NCI-H187 treated with DMSO at 0.1 percent for 48 hours (cell line): ENCODE results near the gene CHTOP.
"Not testable (repeated sequence)": the region's sequence is repeated elsewhere in the genome, so short reads cannot be mapped to it uniquely, and the experiment has no call there.

Experiments
- DNase-seq: peaks from one replicate; lab custom pipeline; 2025; lab: John Stamatoyannopoulos, UW

CHTOP gene

DNA sequence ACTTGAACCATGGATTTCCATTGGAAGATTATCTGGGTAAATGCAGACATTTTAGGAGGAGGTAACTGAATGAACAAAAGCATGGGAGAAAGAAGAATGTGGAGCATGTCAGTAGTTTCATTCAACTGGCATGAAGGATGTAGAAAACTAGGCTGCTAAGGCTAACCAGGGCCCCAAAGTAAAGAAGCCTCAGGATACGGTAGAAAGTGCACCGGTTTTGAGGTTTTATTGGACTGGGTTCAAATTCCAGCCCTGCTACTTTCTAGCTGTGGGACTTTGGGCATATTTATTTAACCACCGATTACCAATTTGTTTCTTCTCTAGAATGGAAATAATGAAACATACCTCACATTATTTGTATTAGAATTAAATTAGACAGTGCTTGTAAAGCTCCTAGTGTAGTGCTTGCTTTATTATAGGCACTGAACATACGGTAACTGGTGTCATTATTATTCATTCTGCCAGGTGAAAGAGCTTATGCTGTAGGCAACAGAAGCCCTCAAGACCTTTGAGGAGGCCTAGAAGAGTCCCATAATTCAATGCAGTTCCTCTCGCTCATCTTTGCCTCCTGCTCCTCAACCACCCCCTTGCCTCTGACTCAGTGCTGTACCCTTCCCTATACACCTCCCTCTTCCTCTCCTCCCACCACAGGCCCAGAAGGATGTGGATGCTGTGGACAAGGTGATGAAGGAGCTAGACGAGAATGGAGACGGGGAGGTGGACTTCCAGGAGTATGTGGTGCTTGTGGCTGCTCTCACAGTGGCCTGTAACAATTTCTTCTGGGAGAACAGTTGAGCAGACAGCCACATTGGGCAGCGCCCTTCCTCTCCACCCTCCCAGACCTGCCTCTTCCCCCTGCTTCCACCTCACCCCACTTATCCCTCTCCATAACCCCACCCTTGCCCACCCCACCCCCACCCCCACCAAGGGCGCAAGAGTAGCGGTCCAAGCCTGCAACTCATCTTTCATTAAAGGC is 2.5 kb upstream of the CHTOP start:
- no peak for DNase-seq

DNA sequence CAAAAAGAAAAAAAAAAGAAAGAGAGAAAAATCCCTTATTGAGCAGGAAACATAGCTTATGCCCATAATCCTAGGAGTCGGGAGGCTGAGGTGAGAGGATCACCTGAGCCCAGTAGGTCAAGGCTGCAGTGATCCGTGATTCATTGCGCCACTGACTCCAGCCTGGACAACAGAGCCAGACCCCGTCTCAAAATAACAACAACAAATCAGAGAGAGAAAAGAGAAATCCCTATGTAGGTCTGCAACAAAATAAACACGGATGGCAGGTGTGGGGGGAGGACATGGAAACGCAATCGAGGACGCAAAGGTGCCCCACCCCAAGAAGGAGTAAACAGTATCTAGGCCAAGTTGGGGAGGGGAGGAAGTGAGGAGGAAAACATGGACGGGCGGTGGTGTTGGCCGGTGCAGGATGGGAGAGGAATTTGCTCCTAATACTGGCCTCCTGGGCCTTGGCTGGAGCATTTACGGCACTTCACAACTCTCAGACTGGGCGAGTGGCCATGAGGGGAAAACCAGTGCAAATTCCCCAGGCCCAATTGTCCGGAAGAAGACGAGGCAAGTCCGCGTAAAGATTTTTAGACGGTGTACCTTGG is 609 bp upstream of the CHTOP start:
- no peak for DNase-seq

DNA sequence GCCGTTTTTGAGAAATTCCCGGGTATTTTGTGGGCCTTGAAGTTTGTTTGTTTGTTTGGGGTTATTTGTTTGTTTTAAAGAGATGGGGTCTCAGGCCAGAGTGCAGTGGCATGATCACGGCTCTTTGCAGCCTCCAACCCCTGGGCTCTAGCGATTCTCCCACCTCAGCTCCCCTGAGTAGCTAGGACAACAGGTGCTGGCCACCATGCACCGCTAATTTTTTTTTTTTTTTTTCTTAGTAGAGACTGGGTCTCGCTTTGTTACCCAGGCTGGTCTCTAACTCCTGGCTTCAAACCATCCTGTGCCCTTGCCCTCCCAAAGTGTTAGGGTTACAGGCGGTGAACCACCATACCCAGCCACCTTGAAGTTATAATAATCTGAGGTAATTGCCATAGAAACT is 2.0 kb downstream of the CHTOP start:
- no peak for DNase-seq

DNA sequence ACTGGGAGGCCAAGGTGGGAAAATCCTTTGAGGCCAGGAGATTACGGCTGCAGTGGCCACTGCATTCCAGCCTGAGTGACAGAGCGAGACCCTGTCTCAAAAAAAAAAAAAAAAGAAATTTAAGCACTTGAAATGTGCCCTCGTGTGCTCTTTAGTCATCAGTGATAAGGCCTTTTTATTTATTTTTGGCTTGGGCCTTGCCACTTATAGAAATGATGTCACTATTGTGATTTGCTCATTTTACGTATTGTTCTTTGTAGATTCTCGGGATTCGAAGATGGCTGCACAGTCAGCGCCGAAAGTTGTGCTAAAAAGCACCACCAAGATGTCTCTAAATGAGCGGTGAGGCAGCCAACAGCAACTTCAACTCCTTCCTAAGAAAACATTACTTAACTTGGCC is 2.4 kb downstream of the CHTOP start:
- no peak for DNase-seq

DNA sequence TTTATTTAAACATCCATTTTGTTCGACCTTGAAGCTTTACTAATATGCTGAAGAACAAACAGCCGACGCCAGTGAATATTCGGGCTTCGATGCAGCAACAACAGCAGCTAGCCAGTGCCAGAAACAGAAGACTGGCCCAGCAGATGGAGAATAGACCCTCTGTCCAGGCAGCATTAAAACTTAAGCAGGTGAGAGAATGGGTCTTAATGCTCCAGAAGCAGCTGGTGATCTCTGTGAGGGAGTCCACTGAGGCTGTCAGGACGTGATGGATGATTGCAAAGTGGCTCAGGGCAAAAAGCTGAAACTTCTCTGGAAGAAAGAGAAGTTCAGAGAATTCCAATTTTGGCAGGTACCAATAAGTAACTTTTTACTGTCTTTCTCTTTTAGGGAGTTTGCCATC is 4.4 kb downstream of the CHTOP start:
- no peak for DNase-seq

DNA sequence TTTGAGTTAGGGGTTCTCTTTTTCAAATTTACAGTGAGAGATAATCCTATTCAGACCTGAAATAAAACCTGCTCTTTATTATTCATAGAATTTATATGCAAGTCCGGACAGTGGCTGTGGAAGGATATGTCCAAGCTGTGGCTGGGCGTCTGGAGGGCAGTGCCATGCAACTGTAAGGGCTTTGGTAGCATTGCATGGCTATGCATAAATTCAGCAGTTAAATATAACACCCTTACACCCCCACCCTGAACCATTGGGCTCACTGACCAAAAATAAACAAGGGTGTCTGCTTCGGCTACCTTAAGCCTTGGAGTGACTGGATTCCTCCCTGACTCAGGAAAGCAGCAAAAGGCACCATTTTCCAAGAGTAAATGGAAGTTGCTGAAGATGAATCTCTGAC is 5.4 kb downstream of the CHTOP start:
- DNase-seq = no peak

DNA sequence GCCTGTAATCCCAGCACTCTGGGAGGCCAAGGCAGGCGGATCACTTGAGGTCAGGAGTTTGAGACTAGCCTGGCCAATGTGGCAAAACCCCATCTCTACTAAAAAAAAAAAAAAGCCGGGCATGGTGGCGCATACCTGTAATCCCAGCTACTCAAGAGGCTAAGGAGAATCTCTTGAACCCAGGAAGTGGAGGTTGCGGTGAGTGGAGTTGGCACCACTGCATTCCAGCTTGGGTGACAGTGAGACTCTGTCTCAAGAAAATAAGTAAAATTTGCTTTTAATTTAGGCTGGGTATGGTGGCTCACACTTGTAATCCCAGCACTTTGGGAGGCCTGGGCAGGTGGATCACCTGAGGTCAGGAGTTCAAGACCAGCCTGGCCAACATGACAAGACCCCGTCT is 6.3 kb downstream of the CHTOP start:
- DNase-seq = not testable (repeated sequence)

DNA sequence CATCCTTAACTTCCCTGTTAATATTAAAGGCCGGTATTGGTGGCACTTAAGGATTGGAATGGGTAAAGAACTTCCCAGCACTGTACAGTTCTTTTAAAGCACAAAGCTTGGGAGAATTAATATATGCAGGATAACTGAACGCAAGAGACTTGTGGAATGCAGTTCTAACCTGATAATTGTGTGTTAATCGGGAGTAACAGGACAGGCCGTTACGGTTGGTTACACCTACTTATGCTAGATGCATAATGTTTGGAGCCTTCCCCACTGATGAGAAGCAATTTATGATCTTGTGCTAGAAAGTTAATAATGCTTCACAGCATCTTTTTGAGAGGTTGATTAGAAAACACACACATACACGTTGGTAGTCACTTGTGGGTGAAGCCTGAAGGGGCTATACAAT is 7.0 kb downstream of the CHTOP start:
- no peak for DNase-seq

DNA sequence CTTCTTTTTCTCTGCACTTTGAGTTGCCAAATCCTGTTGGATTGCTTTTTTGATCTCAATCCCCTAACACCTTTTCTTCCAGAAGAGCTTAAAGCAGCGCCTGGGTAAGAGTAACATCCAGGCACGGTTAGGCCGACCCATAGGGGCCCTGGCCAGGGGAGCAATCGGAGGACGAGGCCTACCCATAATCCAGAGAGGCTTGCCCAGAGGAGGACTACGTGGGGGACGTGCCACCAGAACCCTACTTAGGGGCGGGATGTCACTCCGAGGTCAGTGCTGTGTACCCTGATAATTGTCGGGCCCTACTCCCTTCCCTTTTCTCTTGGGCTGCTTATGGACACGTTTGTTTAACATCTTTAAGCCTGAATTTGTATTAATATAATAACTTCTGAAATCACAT is 8.3 kb downstream of the CHTOP start:
- DNase-seq = no peak

DNA sequence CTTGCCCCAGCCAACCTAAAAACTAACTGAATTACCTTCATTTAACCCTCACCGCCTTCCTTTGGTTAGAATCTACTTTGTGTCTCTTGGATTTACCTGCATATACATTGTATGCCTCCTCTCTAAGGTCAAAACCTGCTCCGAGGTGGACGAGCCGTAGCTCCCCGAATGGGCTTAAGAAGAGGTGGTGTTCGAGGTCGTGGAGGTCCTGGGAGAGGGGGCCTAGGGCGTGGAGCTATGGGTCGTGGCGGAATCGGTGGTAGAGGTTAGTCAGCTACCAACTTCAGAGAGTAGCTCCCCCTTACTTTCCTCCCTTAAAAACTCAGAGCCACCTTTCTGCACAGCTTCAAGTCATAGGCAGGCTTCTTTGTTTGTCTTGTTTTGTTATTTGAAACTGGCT is 9.2 kb downstream of the CHTOP start:
- DNase-seq = no peak

DNA sequence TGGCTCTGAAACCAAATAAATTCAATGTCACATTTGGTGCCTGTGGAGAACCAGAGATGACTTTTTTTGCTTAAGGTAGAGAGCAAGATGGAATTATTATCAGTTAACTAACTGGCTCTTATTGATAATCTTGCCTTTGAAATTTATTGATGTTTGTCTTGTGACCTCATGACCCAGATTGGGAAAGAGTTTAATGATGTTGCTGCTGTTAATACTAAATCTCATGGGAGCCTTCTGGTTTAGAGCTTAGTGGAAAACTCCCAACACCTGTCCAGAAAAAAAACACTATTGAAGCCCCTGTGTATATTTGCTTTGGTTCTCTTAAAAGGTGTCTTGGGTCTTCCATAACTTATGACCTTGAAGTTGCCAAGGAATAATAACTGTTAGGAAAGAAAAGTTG is 9.9 kb downstream of the CHTOP start:
- no peak for DNase-seq

DNA sequence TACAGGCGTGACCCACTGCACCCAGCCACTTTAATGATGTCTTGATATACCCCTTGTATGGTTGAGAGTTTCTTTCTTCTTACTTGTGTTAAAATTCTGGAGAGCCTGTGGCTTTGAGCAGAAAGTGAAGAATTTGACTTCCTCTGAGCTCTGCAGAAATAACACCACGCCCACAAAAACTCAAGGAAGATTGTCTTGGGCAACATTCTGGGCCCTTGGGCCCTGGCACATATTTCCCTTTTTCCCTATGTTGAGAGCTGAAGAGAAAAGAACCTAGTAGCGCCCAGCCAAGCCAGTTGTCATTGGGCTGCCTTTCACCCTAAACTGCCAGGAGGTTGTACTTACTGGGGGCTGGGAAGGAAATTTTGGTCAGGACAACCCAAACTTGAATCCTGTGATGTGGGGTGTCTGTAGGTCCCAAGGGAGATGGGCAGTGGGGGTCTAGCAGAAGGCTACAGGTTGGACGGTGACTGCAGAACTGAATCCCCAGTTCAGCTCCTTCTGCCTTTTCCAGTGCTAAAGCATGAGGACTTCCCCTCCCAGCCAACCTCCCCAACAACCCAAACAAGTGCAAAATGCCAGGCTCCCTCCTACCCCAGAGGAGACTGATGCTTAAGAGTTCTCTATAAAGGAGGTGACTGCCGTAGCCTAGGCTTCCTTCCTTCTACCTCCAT is 12.9 kb downstream of the CHTOP start:
- DNase-seq = no peak

DNA sequence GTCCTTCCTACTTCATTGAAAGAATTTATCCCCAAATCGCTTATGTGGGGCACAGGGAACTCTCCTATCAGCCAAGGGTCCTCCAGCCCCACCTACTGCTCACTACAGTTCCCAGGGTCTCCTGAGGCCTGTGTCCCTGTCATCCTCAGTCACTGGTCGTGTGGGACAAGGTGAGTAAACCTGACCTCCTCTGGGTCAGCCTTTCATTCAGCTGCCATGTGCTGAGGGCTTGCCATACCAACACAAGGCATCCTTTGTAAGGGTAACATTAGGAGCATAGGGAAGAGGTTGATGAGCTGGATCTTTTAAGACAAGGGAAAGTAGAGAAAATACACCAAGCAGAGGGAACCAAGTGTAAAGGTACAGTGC is 13.5 kb downstream of the CHTOP start:
- DNase-seq = no peak

DNA sequence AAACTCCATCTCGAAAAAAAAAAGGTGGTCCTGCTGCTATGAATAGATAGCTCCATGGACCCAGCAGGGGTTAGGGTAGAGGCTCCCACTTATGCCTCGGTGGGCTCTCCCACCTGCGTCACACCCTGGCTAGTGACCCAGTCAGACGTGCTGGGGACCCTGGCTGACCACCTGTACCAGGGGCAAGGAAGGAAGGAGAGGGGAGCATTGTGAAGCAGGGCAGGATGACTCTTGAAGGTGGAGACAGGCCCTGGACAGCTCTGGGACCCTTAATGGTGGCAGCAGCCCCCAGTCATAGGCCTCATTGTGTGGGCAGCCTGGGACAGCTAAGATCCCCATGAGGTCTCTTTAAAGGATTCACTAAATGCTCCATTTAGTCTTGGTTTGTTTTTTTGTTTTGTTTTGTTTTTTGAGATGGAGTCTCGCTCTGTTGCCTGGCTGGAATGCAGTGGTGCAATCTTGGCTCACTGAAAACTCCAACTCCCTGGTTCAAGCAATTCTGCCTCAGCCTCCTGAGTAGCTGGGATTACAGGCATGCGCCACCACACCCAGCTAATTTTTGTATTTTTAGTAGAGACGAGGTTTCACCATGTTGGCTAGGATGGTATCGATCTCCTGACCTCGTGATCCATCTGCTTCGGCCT is 14.3 kb downstream of the CHTOP start:
- DNase-seq = no peak

DNA sequence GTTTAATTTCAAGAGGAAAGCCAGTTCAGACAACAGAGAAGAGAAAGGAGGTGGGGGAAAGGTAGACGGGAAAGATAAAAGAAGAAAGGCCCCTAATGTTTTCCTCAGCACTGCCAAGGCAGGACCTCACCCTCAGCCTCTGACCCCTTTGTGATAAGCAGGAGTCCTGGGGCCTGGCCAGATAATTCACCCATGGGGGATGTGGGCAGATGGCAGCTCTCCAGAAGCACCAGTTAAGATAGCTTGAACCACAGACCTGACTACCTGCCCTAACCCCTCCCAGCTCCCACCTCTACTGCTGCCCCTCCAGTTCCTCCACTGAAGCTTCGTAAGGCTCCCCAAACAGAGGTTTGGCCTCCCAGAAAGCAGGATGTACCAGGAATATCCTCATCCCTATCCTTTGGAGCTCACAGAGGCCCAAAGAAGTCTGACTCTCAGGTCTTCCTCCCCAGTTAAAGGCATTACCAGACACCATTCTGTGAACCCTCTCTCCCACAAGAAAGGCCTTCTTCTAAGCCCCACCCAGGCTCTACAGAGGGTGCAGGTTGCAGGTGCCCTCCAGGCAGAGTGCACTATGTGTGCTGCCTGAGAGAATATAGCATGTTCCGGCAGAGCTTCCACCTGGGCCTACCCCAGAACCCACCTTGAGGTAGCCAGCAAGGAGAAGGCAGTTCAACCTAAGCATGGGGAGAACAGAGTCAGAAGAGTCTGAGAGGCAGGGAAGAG is 15.4 kb downstream of the CHTOP start:
- no peak for DNase-seq

DNA sequence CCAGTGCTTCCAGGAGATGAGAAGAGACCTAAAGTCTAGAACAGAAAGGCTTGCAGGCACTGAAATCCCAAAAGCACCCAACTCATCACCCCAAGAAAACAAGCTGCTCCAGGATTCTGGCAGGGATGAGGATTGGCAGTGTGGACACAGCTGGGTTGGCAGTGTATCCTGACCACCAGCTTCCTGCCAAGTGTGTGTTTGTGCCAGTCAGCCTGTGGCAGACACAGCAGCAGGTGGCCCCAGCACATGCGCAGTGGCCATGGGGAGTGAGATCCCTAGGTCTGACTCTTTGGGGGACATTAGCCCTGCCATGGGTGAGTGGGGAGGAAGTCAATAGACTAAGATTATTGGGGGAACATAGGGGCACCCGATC is 16.0 kb downstream of the CHTOP start:
- no peak for DNase-seq

DNA sequence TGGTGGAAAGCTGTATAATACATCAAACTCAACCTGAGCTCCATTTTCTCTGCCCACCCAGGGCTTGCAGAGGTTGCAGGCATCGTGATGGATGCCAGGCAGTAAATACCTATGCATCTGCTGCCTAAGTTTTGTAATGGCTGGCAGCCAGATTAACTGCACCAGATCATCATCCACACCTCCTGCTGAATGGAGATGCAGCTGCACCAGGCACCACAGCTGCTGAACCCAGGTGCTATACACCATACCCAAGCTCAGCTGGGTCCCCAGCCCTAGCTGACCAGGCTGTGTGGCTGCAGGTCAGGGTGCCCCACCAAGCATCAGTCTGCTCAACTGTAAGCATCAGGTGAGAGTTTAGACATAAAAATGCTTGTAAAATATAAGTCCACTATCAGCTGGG is 17.9 kb downstream of the CHTOP start:
- DNase-seq = no peak

DNA sequence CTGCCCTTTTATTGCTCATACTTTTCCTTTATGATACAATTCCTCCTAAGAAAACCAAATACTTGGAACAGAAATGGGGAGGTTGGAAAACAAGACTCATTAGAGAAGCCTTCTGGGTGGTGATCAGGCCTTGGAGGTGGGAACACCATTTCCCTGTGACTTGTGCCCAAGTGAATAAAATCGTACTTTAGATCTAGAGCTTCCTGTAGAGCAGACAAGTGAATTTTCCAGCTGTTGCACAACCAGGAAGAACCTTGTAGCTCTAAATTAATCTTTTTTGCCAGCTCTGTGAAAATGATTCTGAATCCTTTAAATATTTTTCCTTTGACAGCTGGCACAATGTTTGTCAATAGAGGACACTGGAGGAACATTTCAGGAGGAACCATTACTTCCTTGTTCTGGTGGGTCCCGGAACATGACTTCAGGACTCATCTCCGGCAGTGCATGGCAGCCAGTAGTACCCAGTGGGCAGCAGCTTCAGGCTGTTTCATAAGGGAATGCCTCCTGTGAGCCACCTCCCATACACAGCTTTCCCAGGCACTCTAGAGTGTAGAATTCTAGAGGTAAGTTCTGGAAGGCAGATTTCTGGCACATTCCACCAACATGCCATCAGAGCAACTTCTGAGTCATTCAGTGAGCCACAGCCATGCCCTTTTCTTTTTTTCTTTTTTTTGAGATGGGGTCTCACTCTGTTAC is 19.1 kb downstream of the CHTOP start:
- no peak for DNase-seq

DNA sequence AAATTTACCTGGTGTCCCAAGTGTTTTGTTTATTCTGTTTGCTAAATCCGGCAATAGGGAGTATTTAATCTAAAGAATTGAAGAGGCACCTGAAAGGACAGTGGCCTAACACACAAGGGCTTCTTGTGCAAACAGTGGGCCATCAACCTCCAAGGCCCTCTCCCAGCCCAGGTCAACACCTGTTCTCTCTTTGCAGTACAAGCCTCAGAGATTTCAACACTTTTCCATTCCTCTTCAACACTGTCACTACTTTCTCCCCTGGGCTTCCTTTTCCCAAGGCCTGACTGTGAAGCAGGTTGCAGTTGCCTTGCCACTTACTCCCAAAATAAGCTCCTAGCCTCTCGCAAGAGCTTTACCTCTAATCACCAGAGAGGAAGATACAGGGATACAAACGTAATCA is 21.5 kb downstream of the CHTOP start:
- DNase-seq = no peak

DNA sequence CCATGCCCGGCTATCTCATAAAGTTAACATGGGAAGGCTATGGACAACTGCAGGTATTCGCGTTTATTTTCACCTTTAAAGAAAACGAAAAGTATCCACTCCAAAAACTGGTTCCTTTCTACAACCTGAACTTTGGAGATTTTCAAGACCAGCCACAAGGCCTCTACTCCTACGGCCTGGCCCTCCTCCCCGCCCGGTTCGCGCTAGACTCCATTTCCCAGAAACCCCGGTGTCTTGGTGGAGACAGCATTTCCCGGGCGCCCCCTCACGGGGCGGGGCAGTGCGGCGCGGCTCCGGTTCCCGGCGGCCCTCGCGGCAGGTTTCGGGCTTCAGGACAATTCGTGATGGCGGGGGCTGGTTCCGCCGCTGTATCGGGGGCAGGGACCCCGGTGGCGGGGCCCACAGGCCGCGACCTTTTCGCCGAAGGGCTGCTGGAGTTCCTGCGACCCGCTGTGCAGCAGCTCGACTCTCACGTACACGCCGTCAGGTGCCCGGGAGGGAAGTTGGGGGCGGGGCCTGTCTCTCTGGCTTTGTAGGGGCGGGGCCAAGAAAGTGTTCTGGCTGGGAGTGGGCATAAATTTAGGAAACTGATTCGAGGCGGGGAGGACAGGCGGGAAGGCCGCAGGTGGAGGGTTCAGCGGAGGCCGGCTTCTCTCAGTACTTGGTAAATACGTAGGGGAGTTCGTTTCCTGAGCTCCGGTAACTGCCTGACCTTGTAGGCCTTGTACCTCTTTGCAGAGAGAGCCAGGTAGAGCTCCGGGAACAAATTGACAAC is 24.7 kb downstream of the CHTOP start, which contains the start of gene SNAPIN:
Gene SNAPIN (plus strand): TSS at position 304 of the 775 bp plus-strand sequence. CDS start 41 bp downstream, at position 345.
- peak; percentile 92 for DNase-seq

DNA sequence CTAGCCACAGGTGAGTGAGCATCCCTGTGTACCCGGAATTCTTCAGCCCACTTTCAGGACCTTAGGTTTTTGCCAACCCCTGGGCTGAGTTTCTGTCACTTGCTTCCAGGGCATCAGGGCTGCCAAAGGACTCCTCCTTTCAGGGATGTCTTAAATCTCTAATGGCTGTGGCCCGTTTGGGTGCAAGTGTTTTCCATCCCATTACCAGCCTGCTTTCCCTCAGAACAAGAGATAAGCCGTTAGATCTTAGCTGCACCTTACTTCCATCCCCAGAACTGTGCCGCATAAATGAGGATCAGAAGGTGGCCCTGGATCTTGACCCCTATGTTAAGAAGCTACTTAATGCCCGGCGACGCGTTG is 25.3 kb downstream of the CHTOP start:
- no peak for DNase-seq
